H1 (cell line): ENCODE measurements around the gene FGD4. TPM values are rescaled to one million over a fixed set of nuclear protein-coding genes. Genes with fewer than 3 reads are reported as not detected.

Source experiments
- CTCF ChIA-PET: fragments of 300-600 bp; sonication (Branson Sonifier 250); formaldehyde crosslinking; loops from one replicate; lab custom pipeline; 2021; ENCODE audit not compliant: partially characterized antibody; lab: Charles Lee
- POLR2A ChIA-PET: fragments of 300-600 bp; sonication (Branson Sonifier 250); formaldehyde crosslinking; loops from one replicate; lab custom pipeline; 2021; ENCODE audit warnings: inconsistent platforms; ENCODE audit not compliant: partially characterized antibody; lab: Charles Lee
- DNase-seq, 2 experiments: peaks; one replicate each; pipeline versions ENCODE4 v3.0.0 to v3.0.0-alpha.2; 2010 to 2022; ENCODE audit warnings: low spot score in 2 of 2, low read depth in 1 of 2, mixed read lengths in 1 of 2
- FAIRE-seq: peaks from 2 replicates; lab custom pipeline; 2011; peaks lifted over from hg19 to GRCh38; lab: Jason Lieb, UNC
- H2AFZ ChIP-seq: 2 replicates; pipeline ENCODE4 v1.8.1; 2012; ENCODE audit warnings: low read length, inconsistent platforms
- H2AK5ac ChIP-seq: 2 replicates; pipeline ENCODE4 v1.6.1; 2013; ENCODE audit warnings: low read depth, low read length
- H2BK120ac ChIP-seq: replicated peaks from 2 replicates; pipeline ENCODE3; 2013; ENCODE audit warnings: low read depth, low read length, inconsistent platforms
- H2BK12ac ChIP-seq: 2 replicates; pipeline ENCODE4 v1.6.1; 2013; ENCODE audit warnings: low read depth, low read length
- H2BK15ac ChIP-seq: 2 replicates; pipeline ENCODE4 v1.6.1; 2013; ENCODE audit warnings: low read length
- H2BK20ac ChIP-seq: 2 replicates; pipeline ENCODE4 v1.6.1; 2013; ENCODE audit warnings: low read length
- H2BK5ac ChIP-seq: 2 replicates; pipeline ENCODE4 v1.6.1; 2013; ENCODE audit warnings: low read depth, low read length
- H3K14ac ChIP-seq: 2 replicates; pipeline ENCODE4 v1.6.1; 2013; ENCODE audit warnings: inconsistent platforms; ENCODE audit not compliant: insufficient read length
- H3K18ac ChIP-seq: 2 replicates; pipeline ENCODE4 v1.6.1; 2013; ENCODE audit warnings: low read length; ENCODE audit errors: extremely low read depth
- H3K23ac ChIP-seq: 2 replicates; pipeline ENCODE4 v1.6.1; 2013; ENCODE audit warnings: inconsistent platforms; ENCODE audit not compliant: insufficient read length
- H3K23me2 ChIP-seq: 2 replicates; pipeline ENCODE4 v1.6.1; 2013; ENCODE audit warnings: low read depth, low read length
- H3K27ac ChIP-seq: 2 replicates; pipeline ENCODE4 v1.6.1; 2011; ENCODE audit warnings: low read depth, low read length, inconsistent platforms
- H3K27me3 ChIP-seq, 4 experiments: replicated peaks in 1 of 4; 1 replicate in 1 of 4; 2 replicates in 3 of 4; pipeline versions ENCODE4 v1.6.1 to v1.8.1; 2011 to 2013; ENCODE audit warnings: low read length in 3 of 4, mild to moderate bottlenecking in 3 of 4, inconsistent platforms in 2 of 4, mixed read lengths in 2 of 4, moderate library complexity in 1 of 4; ENCODE audit not compliant: control insufficient read depth in 3 of 4, insufficient read depth in 3 of 4; ENCODE audit errors: extremely low read depth in 1 of 4
- H3K36me3 ChIP-seq, 4 experiments: 2 replicates each; pipeline versions ENCODE4 v1.6.1 to v1.8.1; 2011 to 2013; ENCODE audit warnings: mild to moderate bottlenecking in 4 of 4, low read length in 3 of 4, moderate library complexity in 2 of 4, control low read depth in 1 of 4, inconsistent platforms in 1 of 4; ENCODE audit not compliant: insufficient read depth in 4 of 4, control insufficient read depth in 2 of 4
- H3K4ac ChIP-seq: replicated peaks from 2 replicates; pipeline ENCODE3; 2013; ENCODE audit warnings: low read length, low read depth, mixed read lengths, inconsistent platforms; ENCODE audit not compliant: insufficient read length
- H3K4me1 ChIP-seq, 4 experiments: replicated peaks in 1 of 4; 1 replicate in 1 of 4; 2 replicates in 3 of 4; pipeline versions ENCODE4 v1.6.1 to v1.8.1; 2011 to 2013; ENCODE audit warnings: low read length in 3 of 4, inconsistent platforms in 2 of 4, mixed read lengths in 1 of 4; ENCODE audit not compliant: insufficient read depth in 4 of 4, control insufficient read depth in 3 of 4
- H3K4me2 ChIP-seq, 2 experiments: 2 replicates each; pipeline versions ENCODE4 v1.6.1 to v1.8.1; 2011 to 2013; ENCODE audit warnings: low read depth in 2 of 2, low read length in 2 of 2, control low read depth in 1 of 2, inconsistent platforms in 1 of 2, mild to moderate bottlenecking in 1 of 2; ENCODE audit not compliant: insufficient read depth in 1 of 2
- H3K4me3 ChIP-seq, 4 experiments: fragments of 200-600, 300-600 bp in 1 of 4; sonication (generic), shearing (Covaris generic), sonication (Bioruptor Twin) in 1 of 4; 2 replicates each; pipeline versions ENCODE4 v1.5.1 to v1.8.1; 2011 to 2016; ENCODE audit warnings: low read length in 4 of 4, low read depth in 3 of 4, control low read depth in 2 of 4, inconsistent platforms in 2 of 4, mild to moderate bottlenecking in 2 of 4, mixed read lengths in 1 of 4, moderate library complexity in 1 of 4; ENCODE audit not compliant: insufficient read depth in 2 of 4; ENCODE audit errors: extremely low read depth in 1 of 4
- H3K56ac ChIP-seq: replicated peaks from 2 replicates; pipeline ENCODE3; 2013; ENCODE audit warnings: low read depth, mild to moderate bottlenecking, mixed read lengths, low read length, inconsistent platforms; ENCODE audit not compliant: insufficient read length
- H3K79me1 ChIP-seq: 2 replicates; pipeline ENCODE4 v1.6.1; 2013; ENCODE audit warnings: low read depth, low read length, control low read depth
- H3K79me2 ChIP-seq, 2 experiments: 2 replicates each; pipeline versions ENCODE4 v1.6.1 to v1.8.1; 2012 to 2013; ENCODE audit warnings: low read length in 2 of 2, mild to moderate bottlenecking in 2 of 2, inconsistent platforms in 1 of 2; ENCODE audit not compliant: insufficient read depth in 2 of 2, control insufficient read depth in 1 of 2
- H3K9ac ChIP-seq, 4 experiments: replicated peaks in 1 of 4; 1 replicate in 1 of 4; 2 replicates in 3 of 4; pipeline versions ENCODE4 v1.6.1 to v1.8.1; 2011 to 2013; ENCODE audit warnings: low read depth in 3 of 4, low read length in 3 of 4, control low read depth in 2 of 4, mild to moderate bottlenecking in 2 of 4, moderate library complexity in 2 of 4, inconsistent platforms in 1 of 4; ENCODE audit errors: extremely low read depth in 1 of 4
- H3K9me3 ChIP-seq, 2 experiments: 2 replicates each; pipeline versions ENCODE4 v1.6.1 to v1.8.1; 2012 to 2013; ENCODE audit warnings: mild to moderate bottlenecking in 2 of 2, moderate library complexity in 2 of 2, control low read depth in 1 of 2, inconsistent platforms in 1 of 2, low read depth in 1 of 2, low read length in 1 of 2, mixed read lengths in 1 of 2; ENCODE audit not compliant: insufficient read depth in 2 of 2
- H4K20me1 ChIP-seq, 2 experiments: replicated peaks in 1 of 2; 2 replicates each; pipeline versions ENCODE3 to v1.8.1; 2011 to 2013; ENCODE audit warnings: inconsistent platforms in 2 of 2, low read length in 2 of 2, mild to moderate bottlenecking in 1 of 2; ENCODE audit not compliant: insufficient read depth in 2 of 2, control insufficient read depth in 1 of 2
- H4K5ac ChIP-seq: 2 replicates; pipeline ENCODE4 v1.6.1; 2013; ENCODE audit warnings: low read length, low read depth, mixed read lengths, inconsistent platforms; ENCODE audit not compliant: insufficient read length
- H4K8ac ChIP-seq: 2 replicates; pipeline ENCODE4 v1.8.0; 2013; ENCODE audit warnings: mild to moderate bottlenecking, moderate library complexity, low read length, inconsistent platforms; ENCODE audit not compliant: insufficient read depth; ENCODE audit errors: extremely low read depth
- H4K91ac ChIP-seq: replicated peaks from 2 replicates; pipeline ENCODE3; 2013; ENCODE audit warnings: low read length, mixed read lengths, inconsistent platforms; ENCODE audit not compliant: insufficient read length
- ATF3 ChIP-seq: IDR thresholded peaks from 2 replicates; pipeline ENCODE4 v1.6.1; 2011; ENCODE audit warnings: low read depth, mild to moderate bottlenecking, low read length; ENCODE audit not compliant: insufficient read depth
- CHD1 ChIP-seq: IDR thresholded peaks from 2 replicates; pipeline ENCODE4 v1.6.1; 2012; ENCODE audit warnings: low read depth, low read length, improper control_type of control experiment
- CTBP2 ChIP-seq: IDR thresholded peaks from 2 replicates; pipeline ENCODE4 v1.7.0; 2011; ENCODE audit warnings: borderline replicate concordance, mild to moderate bottlenecking, moderate library complexity, mixed read lengths, low read length; ENCODE audit not compliant: insufficient read depth, insufficient read length
- EP300 ChIP-seq, 2 experiments: IDR thresholded peaks; 1 replicate in 1 of 2; 2 replicates in 1 of 2; pipeline ENCODE4 v1.6.1; 2011 to 2012; ENCODE audit warnings: low read depth in 2 of 2, low read length in 2 of 2, mild to moderate bottlenecking in 2 of 2, borderline replicate concordance in 1 of 2, inconsistent platforms in 1 of 2, moderate library complexity in 1 of 2
- FOSL1 ChIP-seq: IDR thresholded peaks from 2 replicates; pipeline ENCODE4 v1.6.1; 2011; ENCODE audit warnings: mild to moderate bottlenecking, low read depth, low read length, moderate library complexity; ENCODE audit not compliant: insufficient read depth
- GABPA ChIP-seq: IDR thresholded peaks from 2 replicates; pipeline ENCODE4 v1.6.1; 2011; ENCODE audit warnings: mild to moderate bottlenecking, low read length, moderate library complexity, borderline replicate concordance; ENCODE audit not compliant: insufficient read depth
- JUND ChIP-seq: IDR thresholded peaks from 2 replicates; pipeline ENCODE4 v1.6.1; 2011; ENCODE audit warnings: mild to moderate bottlenecking, improper control_type of control experiment, low read length
- MAFK ChIP-seq: IDR thresholded peaks from 2 replicates; pipeline ENCODE4 v1.6.1; 2012; ENCODE audit warnings: low read depth, mild to moderate bottlenecking, improper control_type of control experiment, low read length
- POU5F1 ChIP-seq: IDR thresholded peaks from 2 replicates; pipeline ENCODE4 v1.6.1; 2011; ENCODE audit warnings: low read depth, mild to moderate bottlenecking, low read length, moderate library complexity
- RXRA ChIP-seq: IDR thresholded peaks from 2 replicates; pipeline ENCODE4 v1.6.1; 2011; ENCODE audit warnings: low read depth, mild to moderate bottlenecking, low read length, moderate library complexity; ENCODE audit not compliant: insufficient read depth
- SIRT6 ChIP-seq: IDR thresholded peaks from one replicate; pipeline ENCODE4 v1.7.1; 2012; ENCODE audit warnings: low read length, inconsistent platforms
- SRF ChIP-seq: IDR thresholded peaks from 2 replicates; pipeline ENCODE4 v1.6.1; 2011; ENCODE audit warnings: mild to moderate bottlenecking, low read depth, low read length, moderate library complexity
- TAF1 ChIP-seq: IDR thresholded peaks from 2 replicates; pipeline ENCODE4 v1.6.1; 2011; ENCODE audit warnings: mild to moderate bottlenecking, low read depth, low read length
- TEAD4 ChIP-seq: IDR thresholded peaks from 2 replicates; pipeline ENCODE4 v1.6.1; 2012; ENCODE audit warnings: low read depth, low read length, inconsistent platforms, mixed read lengths
- WGBS, 2 experiments: shearing (Covaris generic) in 1 of 2; methylation state at CpG; one replicate each; pipeline versions ENCODE4 v1.1.6 to v1.1.7; 2013 to 2015; ENCODE audit warnings: low lambda C conversion rate in 2 of 2, mixed read lengths in 2 of 2, inconsistent platforms in 1 of 2, low coverage in 1 of 2, missing lambda C conversion rate in 1 of 2; ENCODE audit not compliant: insufficient replicate concordance in 2 of 2, insufficient coverage in 1 of 2, insufficient read length in 1 of 2; ENCODE audit errors: extremely low coverage in 1 of 2, missing lambda C conversion rate in 1 of 2; 5-methylcytosine and 5-hydroxymethylcytosine counted together
- polyA plus RNA-seq, 7 experiments: library from polyadenylated mRNA; depleted of rRNA in 3 of 7; stranded (reverse) in 5 of 7; unstranded in 2 of 7; fragments of >200 nt in 5 of 7; fragments of 200-250 nt in 2 of 7; gene quantifications; 1 replicate in 5 of 7; 2 replicates in 1 of 7; 4 replicates in 1 of 7; pipeline versions ENCODE4 v1.2.1 to v1.2.3, GENCODE V29; 2011 to 2013; ENCODE audit warnings: missing spikeins in 2 of 7, mixed read lengths in 2 of 7
- total RNA-seq: library from RNA; stranded (reverse); fragmentation: NEBNext Ultra II Directional; extraction: Animal tissue kit (Norgen Biotek cat#: 25700); gene quantifications from 2 replicates; pipeline ENCODE4 v1.2.1, GENCODE V29; 2021

The FGD4 gene
- total and polyA plus RNA-seq, 2 of the 8 experiments (the other 6 are each of a cell fraction or from before 2014, with no cell fraction given), result 8.5 to 48.2 TPM

GRCh38 chr12:32462908-32463307 lies 63.5 kb downstream of the FGD4 start:
- no peaks in the 10 kb centered on the region for H3K27me3 ChIP-seq
- H3K4me2 ChIP-seq, result no peak overlapping the region
- peaks cover 3% of the 10 kb centered on the region for H3K79me1 ChIP-seq
- H2AK5ac ChIP-seq, result no peak overlapping the region
- no peak overlapping the region for H3K14ac ChIP-seq
- FAIRE-seq (no peak), DNase-seq (no peak)
- no peak overlapping the region for H3K4ac ChIP-seq
- H2AFZ ChIP-seq, result no peak overlapping the region
- WGBS, 2 experiments, result 94% methylated on average over 2 of the region's 2 CpGs; no CpG with 5 or more reads in 1 of the 2 experiments
- H3K36me3 ChIP-seq, result peaks cover 0 to 8% (median 2%) of the 10 kb centered on the region in 4 experiments; a peak in 4 of 8 replicates
- H3K56ac ChIP-seq, result no peak overlapping the region
- H4K5ac ChIP-seq, result no peak overlapping the region
- H3K4me1 ChIP-seq, result peaks cover 0 to 3% (median 0%) of the 10 kb centered on the region in 4 experiments; a peak in 2 of 7 replicates
- no peaks in the 10 kb centered on the region for H3K23me2 ChIP-seq
- no peak overlapping the region for H4K8ac ChIP-seq
- no peak overlapping the region for H2BK5ac ChIP-seq
- H3K4me3 ChIP-seq, result no peak overlapping the region
- no peak overlapping the region for H2BK20ac ChIP-seq
- no peaks in the 10 kb centered on the region for H4K20me1 ChIP-seq
- peaks cover 10 to 94% of the 10 kb centered on the region in 2 experiments; a peak in 3 of 4 replicates for H3K79me2 ChIP-seq
- H3K23ac ChIP-seq, result no peak overlapping the region
- no peak overlapping the region for H3K9ac ChIP-seq
- CTCF ChIA-PET, result interaction anchor here (1.2 to 1.4 kb wide), 2 partner anchors 13 to 59 kb away, joined by 3 read pairs; no protein-coding TSS in a partner anchor
- no peak overlapping the region for H3K27ac ChIP-seq
- no peak overlapping the region for H4K91ac ChIP-seq
- H3K9me3 ChIP-seq, result no peaks in the 10 kb centered on the region
- no peak overlapping the region for H2BK12ac ChIP-seq
- no peak overlapping the region for H2BK15ac ChIP-seq
- POLR2A ChIA-PET, result interaction anchor here (1.1 to 1.4 kb wide), 2 partner anchors 9 to 13 kb away, joined by 3 to 5 read pairs; no protein-coding TSS in a partner anchor
- H3K18ac ChIP-seq, result no peak overlapping the region
- H2BK120ac ChIP-seq, result no peak overlapping the region
- TF ChIP-seq FOSL1 (no peak), JUND (no peak), CHD1 (no peak), POU5F1 (no peak), TEAD4 (no peak), CTBP2 (no peak), MAFK (no peak), TAF1 (no peak), RXRA (no peak), SIRT6 (no peak), SRF (no peak), EP300 (IDR thresholded peaks at IDR 0.05; ENCODE audit: borderline replicate concordance in 1 of 2, low read depth in 2 of 2, low read length in 2 of 2) (no peak), GABPA (no peak), ATF3 (no peak)
